NCI-H1092 treated with DMSO at 0.1 percent for 48 hours (cell line): Measurements from ENCODE around the gene FUT3.
A peak's percentile ranks its signal among the peaks of the same experiment; 100 is the strongest.

Experiments
- DNase-seq: peaks from one replicate; lab custom pipeline; 2025; lab: John Stamatoyannopoulos, UW

FUT3 gene

DNA sequence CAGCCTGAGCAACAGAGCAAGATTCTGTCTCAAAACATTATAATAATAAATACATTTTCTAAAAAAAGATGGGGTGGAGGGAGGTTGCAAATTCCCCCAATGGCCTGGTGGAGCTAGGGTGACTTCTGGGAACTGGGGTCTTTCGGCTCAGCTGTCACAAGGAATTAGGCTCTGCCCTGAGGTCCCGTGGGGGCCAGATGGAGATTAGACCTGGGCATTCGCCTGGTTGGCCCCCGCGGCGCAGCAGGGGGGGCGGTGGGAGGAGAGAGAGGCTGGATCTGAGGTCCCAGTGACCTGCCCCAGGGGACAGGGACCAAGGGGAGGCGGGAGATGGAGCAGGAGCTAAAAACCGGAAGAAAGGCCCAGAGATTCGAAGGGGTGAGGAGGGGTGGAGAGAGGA, 26.5 kb downstream of the FUT3 start:
- no peak for DNase-seq

GRCh38 chr19:5823579-5824281, 27.5 kb downstream of the FUT3 start:
- no peak for DNase-seq

DNA sequence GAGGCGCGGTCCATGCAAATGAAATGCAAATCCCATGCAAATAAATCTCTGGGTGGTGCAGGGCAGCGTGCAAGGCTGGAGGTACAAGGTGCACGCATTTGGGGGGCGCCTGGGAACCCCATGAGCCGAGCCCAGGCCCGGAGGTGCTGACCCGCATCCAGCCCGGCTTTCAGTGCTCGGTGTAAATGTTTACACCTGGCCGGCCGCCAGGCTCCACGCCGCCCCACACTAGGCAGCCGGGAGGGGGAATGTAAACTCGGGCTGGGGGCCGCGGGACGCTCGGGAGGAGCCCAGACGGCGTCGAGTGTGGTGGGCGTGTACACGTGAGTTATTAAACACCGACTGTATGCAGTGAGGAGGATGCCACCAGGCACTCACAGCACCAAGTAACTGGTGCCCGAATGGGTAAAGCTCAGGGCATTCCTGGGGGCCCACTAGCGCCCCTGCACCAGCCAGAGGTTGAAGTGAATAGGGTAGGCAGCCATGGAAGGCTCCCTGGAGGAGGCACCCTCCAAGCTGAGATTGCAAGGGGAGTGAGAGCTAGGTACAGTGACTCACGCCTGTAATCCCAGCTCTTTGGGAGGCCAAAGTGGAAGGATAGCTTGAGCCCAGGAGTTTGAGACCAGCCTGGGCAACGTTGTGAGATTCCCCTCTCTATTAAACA, 28.9 kb downstream of the FUT3 start:
- no peak for DNase-seq

DNA sequence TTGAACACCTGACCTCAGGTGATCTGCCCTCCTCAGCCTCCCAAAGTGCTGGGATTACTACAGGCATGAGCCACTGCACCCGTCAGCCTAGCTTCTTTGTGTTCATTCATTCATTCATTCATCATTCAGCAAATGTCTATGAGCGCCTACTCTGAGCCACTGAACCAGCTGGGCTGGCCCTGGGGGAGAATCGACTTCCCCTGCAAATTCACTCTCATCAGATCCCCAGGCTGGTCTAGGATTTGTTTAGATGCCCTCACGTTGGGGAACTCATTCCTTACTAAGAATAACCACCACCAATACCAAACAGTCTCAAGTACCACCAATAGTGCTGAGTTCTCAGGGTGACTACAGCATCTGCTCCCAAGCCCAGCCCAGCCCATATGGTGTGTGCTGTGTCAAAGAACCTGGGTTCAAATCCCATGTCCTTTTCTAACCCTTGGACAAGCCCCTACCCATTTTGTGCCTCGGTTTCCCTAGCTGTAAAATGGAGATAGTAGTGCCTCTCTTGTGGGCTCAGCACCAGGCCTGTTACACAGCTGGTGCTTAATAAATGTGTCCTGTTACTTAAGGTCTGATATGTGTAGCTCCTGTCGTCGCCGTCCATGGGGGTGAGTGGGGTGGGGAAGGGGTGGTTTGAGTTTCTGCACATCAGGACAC, 29.6 kb downstream of the FUT3 start:
- DNase-seq = no peak

- DNase-seq = no peak
Observed at GRCh38 chr19:5820785-5821184, 30.5 kb downstream of the FUT3 start.

GRCh38 chr19:5818594-5818993, 32.7 kb downstream of the FUT3 start:
- no peak for DNase-seq

- DNase-seq = no peak
Observed at GRCh38 chr19:5817218-5817617, 34.0 kb downstream of the FUT3 start.

DNA sequence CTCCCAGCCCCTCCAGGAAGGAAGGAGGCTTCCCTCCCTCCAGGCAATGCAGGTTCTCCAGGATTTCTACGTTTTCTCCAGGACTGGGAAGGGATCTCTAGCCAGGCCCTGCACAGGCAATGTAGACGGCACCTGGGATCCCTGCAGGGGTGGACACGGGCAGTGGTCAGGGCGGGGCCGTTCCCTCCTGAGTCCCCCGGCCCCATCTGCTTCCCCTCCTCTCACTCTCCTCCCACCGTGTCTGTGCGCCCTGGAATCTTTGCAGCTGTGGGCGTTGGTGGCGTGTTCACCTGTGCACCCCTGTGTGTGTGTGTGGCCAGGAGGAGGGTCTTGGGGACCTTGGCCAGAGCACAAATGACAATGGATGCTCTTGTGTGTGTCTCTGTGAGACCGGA, 36.4 kb downstream of the FUT3 start:
- no peak for DNase-seq

- no peak for DNase-seq
Observed at GRCh38 chr19:5814123-5814851, 37.0 kb downstream of the FUT3 start.

GRCh38 chr19:5811117-5811516, 40.1 kb downstream of the FUT3 start:
- DNase-seq = no peak

GRCh38 chr19:5809469-5809868, 41.8 kb downstream of the FUT3 start:
- DNase-seq = no peak

DNA sequence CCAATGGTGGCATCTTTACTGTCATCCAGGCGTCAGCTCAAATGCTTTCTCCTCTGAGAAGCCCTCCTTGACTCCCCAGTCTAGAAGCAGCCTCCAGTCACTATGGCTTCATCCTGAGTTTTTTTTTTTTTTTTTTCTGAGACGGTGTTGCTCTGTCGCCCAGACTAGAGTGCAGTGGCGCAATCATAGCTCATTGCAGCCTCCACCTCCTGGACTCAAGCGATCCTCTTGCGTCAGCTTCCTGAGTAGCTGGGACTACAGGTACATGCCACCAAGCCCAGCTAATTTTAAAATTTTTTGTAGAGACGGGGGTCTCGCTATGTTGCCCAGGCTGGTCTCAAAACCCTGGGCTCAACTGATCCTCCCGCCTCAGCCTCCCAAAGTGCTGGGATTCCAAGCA, 42.2 kb downstream of the FUT3 start:
- no peak for DNase-seq

DNA sequence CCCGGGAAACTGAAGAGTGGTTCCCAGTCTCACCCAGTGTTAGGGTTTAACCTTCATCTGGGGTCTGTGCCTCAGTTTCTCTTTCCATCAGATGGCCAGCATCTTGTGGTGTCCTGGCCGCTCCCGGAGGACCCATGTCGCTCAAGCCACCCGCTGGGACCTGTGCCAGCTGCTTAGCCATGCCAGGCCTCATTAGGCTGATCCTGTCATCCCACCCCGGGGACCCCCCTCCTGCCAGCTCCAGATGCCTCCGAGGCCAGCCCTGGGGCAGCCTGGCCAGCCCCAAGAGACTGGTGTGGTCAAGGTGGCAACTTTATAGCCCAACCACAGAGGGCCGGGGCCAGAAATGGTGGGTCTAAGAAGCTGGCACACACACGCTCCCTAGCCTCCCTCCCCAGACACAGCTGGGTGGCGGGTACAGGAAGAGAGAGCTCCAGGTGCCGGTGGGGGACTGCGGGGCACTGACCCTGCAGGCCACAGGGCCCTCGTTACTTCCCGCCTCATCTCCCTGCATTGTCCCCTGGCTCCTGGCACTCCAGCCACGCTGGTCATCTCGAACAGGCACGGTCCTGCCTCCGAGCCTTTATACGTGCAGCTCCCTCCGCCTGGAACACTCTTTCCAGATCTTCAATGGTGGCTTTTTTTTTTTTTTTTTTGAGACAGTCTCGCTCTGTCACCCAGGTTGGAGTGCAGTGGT, 43.0 kb downstream of the FUT3 start:
- DNase-seq = no peak

- DNase-seq = no peak
Observed at GRCh38 chr19:5806905-5807304, 44.3 kb downstream of the FUT3 start.

- no peak for DNase-seq
Observed at GRCh38 chr19:5806133-5806489, 45.1 kb downstream of the FUT3 start.

- DNase-seq = peak; percentile 62
Observed at GRCh38 chr19:5805462-5806132, 45.7 kb downstream of the FUT3 start.

DNA sequence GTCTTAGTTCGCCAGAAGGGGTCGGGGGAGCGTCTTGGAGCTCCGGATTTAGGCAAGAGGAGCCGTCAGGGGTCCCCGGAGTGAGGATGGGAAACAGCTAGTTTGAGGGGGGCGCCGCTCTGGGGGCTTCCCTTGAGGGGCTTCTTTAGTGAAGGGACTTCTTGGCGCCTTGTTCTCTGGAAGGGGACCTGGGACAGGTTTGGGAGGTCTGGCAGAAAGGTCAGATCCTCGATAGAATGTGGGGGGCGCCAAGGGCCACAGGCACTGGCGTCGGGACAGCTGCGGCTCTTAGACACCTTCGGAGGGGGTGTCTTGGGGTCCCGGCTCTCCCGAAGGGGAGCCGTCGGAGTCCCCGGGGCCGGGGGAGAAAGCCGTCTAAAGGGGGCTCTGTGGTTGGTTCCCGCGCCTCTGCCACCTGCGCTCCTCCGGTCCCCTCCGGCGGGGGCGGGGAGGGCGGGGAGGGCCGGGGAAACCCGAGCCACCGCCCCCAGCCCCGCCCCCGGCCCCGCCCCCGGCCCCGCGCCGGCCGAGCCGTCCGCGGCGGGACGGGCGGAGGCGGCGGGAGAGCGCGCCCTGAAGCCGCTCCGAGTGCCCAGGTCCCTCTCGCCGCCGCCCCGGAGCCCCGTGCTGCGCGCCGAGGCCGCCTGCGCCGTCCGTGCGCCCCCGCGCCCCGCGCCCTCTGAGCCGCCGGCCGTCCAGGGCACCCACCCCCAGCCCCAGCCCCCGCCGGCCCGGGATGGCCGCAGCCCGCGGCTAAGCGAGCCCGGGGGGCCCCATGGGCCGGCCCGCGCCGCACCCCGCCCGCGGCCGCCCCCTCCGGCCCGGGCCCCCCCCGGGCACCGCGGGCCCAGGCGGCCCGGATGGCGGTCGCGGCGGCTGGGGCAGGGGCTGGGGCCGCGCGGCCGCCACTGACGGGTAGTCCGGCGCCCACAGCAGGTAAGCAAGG, 46.5 kb downstream of the FUT3 start, which contains the start of gene NRTN:
Gene NRTN, plus strand, starts transcription at position 552 of the 946 bp plus-strand sequence. CDS start 19,099 bp downstream, outside the sequence.
- no peak for DNase-seq

DNA sequence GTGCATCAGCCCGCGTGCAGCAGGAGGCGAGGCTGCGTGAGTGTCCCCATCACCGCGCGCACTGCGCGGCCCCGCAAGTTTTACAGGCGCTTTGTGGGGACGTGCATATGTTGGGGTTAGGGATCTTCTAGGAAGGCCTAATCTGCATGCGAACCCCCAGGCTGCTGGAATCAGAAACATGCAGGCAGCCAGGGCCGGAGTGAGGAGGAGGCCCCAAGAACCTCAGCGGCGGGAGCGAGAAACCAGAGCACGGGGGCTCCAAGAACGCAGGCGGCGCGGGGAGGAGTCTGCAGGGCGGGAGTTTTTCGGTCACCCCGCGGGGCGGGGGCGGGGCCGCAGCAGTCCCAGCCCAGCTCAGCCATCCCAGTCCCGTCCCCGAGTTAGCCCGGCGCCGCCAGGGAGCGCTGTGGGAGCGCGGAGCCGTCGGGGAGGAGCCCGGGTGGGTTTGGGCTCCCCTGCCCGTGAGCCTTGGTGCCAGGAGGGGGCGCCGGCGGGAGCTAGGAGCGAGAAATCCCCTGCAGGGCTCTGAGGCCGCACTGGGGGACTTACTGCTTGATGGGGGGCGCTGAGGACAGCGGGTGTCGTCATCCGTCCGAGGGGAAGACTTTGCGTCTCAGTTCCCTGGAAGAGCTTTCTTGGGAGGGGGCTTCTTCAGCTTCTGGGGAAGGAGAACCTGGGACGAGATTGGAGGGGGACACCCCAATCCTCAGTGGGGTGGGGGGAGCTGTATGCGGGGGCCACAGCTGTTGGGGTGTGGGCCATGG, 47.3 kb downstream of the FUT3 start:
- DNase-seq = peak; percentile 82

DNA sequence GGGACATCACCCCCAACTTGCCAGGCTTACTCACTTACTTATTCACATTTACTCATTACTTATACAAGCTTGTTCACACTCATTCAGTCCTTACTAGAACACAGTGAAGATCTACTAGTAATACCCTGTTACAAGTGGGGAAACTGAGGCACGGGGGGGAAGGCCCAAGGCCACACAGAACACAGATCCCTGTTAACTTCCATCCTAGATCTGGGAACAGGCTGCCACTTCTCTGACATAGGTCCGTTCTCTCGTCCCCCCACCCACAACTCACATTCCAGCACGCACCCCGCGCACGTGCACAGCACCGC, 47.9 kb downstream of the FUT3 start:
- DNase-seq = no peak
